Sigmoid colon (tissue), 7 donors: ENCODE results near the gene IGLL1. TPM values are rescaled to one million over a fixed set of nuclear protein-coding genes. Genes with fewer than 3 reads are reported as not detected.
"Not testable (repeated sequence)": the region's sequence is repeated elsewhere in the genome, so short reads cannot be mapped to it uniquely, and the experiment has no call there.

Experiments used
- DNase-seq: peaks from one replicate; pipeline ENCODE4 v3.0.0-alpha.2; 2019
- H3K27ac ChIP-seq, 4 donors: fragments of 200-600 bp; sonication (generic); one replicate each; pipeline ENCODE4 v1.5.1; 2016 to 2019; ENCODE audit warnings: mild to moderate bottlenecking in 1 of 4
- H3K27me3 ChIP-seq, 3 donors: fragments of 200-600 bp; sonication (generic); one replicate each; pipeline ENCODE4 v1.5.1; 2019; ENCODE audit warnings: mild to moderate bottlenecking in 1 of 3
- H3K36me3 ChIP-seq, 4 donors: fragments of 200-600 bp; sonication (generic); one replicate each; pipeline ENCODE4 v1.5.1; 2016 to 2019
- H3K4me1 ChIP-seq, 4 donors: fragments of 200-600 bp; sonication (generic); one replicate each; pipeline ENCODE4 v1.5.1; 2017 to 2019
- H3K4me3 ChIP-seq, 4 donors: fragments of 200-600 bp; sonication (generic); one replicate each; pipeline ENCODE4 v1.5.1; 2017 to 2019; ENCODE audit warnings: mild to moderate bottlenecking in 2 of 4, moderate library complexity in 1 of 4
- H3K9me3 ChIP-seq, 4 donors: fragments of 200-600 bp in 3 of 4; sonication (generic) in 3 of 4; one replicate each; pipeline versions ENCODE4 v1.5.1 to v1.6.1; 2013 to 2019
- CTCF ChIP-seq, 4 experiments: fragments of 450-650 bp in 3 of 4; fragments of 200-600 bp in 1 of 4; IDR thresholded peaks; one replicate each; pipeline ENCODE4 v1.5.1; 2016 to 2019; ENCODE audit warnings: antibody characterized with exemption in 4 of 4, mild to moderate bottlenecking in 3 of 4, moderate library complexity in 2 of 4
- EP300 ChIP-seq, 4 donors: sonication (generic); formaldehyde crosslinking; IDR thresholded peaks; one replicate each; pipeline ENCODE4 v1.6.1; 2017; ENCODE audit warnings: antibody characterized with exemption in 4 of 4
- POLR2A ChIP-seq, 2 donors: fragments of 450-650 bp; IDR thresholded peaks; one replicate each; pipeline ENCODE4 v1.6.1; 2016; ENCODE audit warnings: antibody characterized with exemption in 2 of 2, mild to moderate bottlenecking in 2 of 2, moderate library complexity in 2 of 2
- POLR2AphosphoS5 ChIP-seq, 4 donors: sonication (generic); formaldehyde crosslinking; IDR thresholded peaks; one replicate each; pipeline ENCODE4 v1.6.1; 2017; ENCODE audit warnings: antibody characterized with exemption in 4 of 4
- WGBS, 2 donors: extraction: QIAGEN DNeasy Blood & Tissue Kit; methylation state at CpG; one replicate each; pipeline ENCODE4 v1.1.7; 2013; 5-methylcytosine and 5-hydroxymethylcytosine counted together
- intact Hi-C: fragments of 100-400 bp; cut with DNase I; formaldehyde crosslinking; loops from one replicate; pipeline ENCODE4 v1.15.1; 2023
- polyA plus RNA-seq, 3 donors: library from polyadenylated mRNA; stranded (reverse); fragments of 200-250 nt; gene quantifications; one replicate each; pipeline ENCODE4 v1.2.3, GENCODE V29; 2013
- total RNA-seq, 4 donors: library from RNA; depleted of rRNA; stranded (reverse); fragments of >200 nt; gene quantifications; one replicate each; pipeline ENCODE4 v1.1.0, GENCODE V29; 2016
- donor health status: healthy with polysubstance abuse.
- donor health status: Bipolar disorder and iron deficiency.
- donor health status: healthy.

The IGLL1 gene
- total and polyA plus RNA-seq, 7 donors = not detected

GRCh38 chr22:23606204-23607131 is 26.4 kb upstream of the IGLL1 start:
- TF ChIP-seq EP300 (IDR thresholded peaks at IDR 0.05) (no peak), POLR2A (IDR thresholded peaks at IDR 0.05) (no peak), CTCF (IDR thresholded peaks at IDR 0.05) (no peak), POLR2AphosphoS5 (IDR thresholded peaks at IDR 0.05) (no peak)
- 89 to 93% methylated on average over 20 of the region's 20 CpGs for WGBS, 2 donors
- DNase-seq = no peak

GRCh38 chr22:23604939-23605712 is 25.0 kb upstream of the IGLL1 start:
- no peak for DNase-seq
- H3K27me3 ChIP-seq = no peaks in the 10 kb centered on the region
- intact Hi-C loops = no loop called here
- H3K36me3 ChIP-seq = no peaks in the 10 kb centered on the region
- H3K4me1 ChIP-seq = no peaks in the 10 kb centered on the region
- WGBS, 2 donors = 69 to 84% methylated on average over 8 of the region's 8 CpGs
- no peak overlapping the region for H3K27ac ChIP-seq
- H3K9me3 ChIP-seq = no peaks in the 10 kb centered on the region
- no peak overlapping the region for H3K4me3 ChIP-seq
- TF ChIP-seq CTCF (IDR thresholded peaks at IDR 0.05) = no peak
- TF ChIP-seq EP300 (IDR thresholded peaks at IDR 0.05) = no peak
- no peak for TF ChIP-seq POLR2A (IDR thresholded peaks at IDR 0.05)
- no peak for TF ChIP-seq POLR2AphosphoS5 (IDR thresholded peaks at IDR 0.05)

More at GRCh38 chr22:23606204-23607131, 26.4 kb upstream of the IGLL1 start:
- H3K27me3 ChIP-seq = no peaks in the 10 kb centered on the region
- H3K4me3 ChIP-seq = no peak overlapping the region
- H3K9me3 ChIP-seq = no peaks in the 10 kb centered on the region
- intact Hi-C loops = no loop called here
- H3K4me1 ChIP-seq = no peaks in the 10 kb centered on the region
- H3K36me3 ChIP-seq = no peaks in the 10 kb centered on the region
- no peak overlapping the region for H3K27ac ChIP-seq

- Histone ChIP-seq H3K27me3 (no peaks in the 10 kb centered on the region), H3K9me3 (no peaks in the 10 kb centered on the region), H3K4me3 (no peak overlapping the region), H3K27ac (no peak overlapping the region), H3K36me3 (no peaks in the 10 kb centered on the region), H3K4me1 (no peaks in the 10 kb centered on the region)
- 89 to 93% methylated on average over 7 of the region's 7 CpGs for WGBS, 2 donors
- no peak for DNase-seq
- TF ChIP-seq POLR2AphosphoS5 (IDR thresholded peaks at IDR 0.05) = no peak
- TF ChIP-seq POLR2A (IDR thresholded peaks at IDR 0.05) = no peak
- TF ChIP-seq EP300 (IDR thresholded peaks at IDR 0.05) = no peak
- no peak for TF ChIP-seq CTCF (IDR thresholded peaks at IDR 0.05)
- intact Hi-C loops = no loop called here
Observed at GRCh38 chr22:23603266-23603665, 23.2 kb upstream of the IGLL1 start.

- H3K36me3 ChIP-seq = no peaks in the 10 kb centered on the region
- no peaks in the 10 kb centered on the region for H3K9me3 ChIP-seq
- DNase-seq = no peak
- 95% methylated on average over 9 of the region's 9 CpGs for WGBS, 2 donors
- no peak overlapping the region for H3K4me3 ChIP-seq
- intact Hi-C loops = no loop called here
- no peaks in the 10 kb centered on the region for H3K27me3 ChIP-seq
- TF ChIP-seq EP300 (IDR thresholded peaks at IDR 0.05) (no peak), CTCF (IDR thresholded peaks at IDR 0.05) (no peak), POLR2AphosphoS5 (IDR thresholded peaks at IDR 0.05) (no peak), POLR2A (IDR thresholded peaks at IDR 0.05) (no peak)
- no peaks in the 10 kb centered on the region for H3K4me1 ChIP-seq
- no peak overlapping the region for H3K27ac ChIP-seq
Observed at GRCh38 chr22:23598805-23599518, 18.9 kb upstream of the IGLL1 start.

GRCh38 chr22:23597576-23598268 is 17.6 kb upstream of the IGLL1 start:
- H3K9me3 ChIP-seq, H3K36me3 ChIP-seq, intact Hi-C loops, H3K27ac ChIP-seq, H3K27me3 ChIP-seq, H3K4me1 ChIP-seq, H3K4me3 ChIP-seq, DNase-seq: not testable (repeated sequence)
- WGBS, 2 donors = 76% methylated on average over 5 of the region's 7 CpGs

- DNase-seq, intact Hi-C loops, H3K36me3 ChIP-seq, H3K27ac ChIP-seq, H3K9me3 ChIP-seq, H3K4me3 ChIP-seq, H3K27me3 ChIP-seq, H3K4me1 ChIP-seq: not testable (repeated sequence)
- WGBS, 2 donors = 47% methylated on average over 6 of the region's 6 CpGs
Observed at GRCh38 chr22:23595904-23596303, 15.8 kb upstream of the IGLL1 start.
